ENCODE data around the gene INPP4A. TPM values are rescaled to one million over a fixed set of nuclear protein-coding genes. Genes with fewer than 3 reads are reported as not detected.

The INPP4A gene
- 6.6 to 9.5 TPM (median 8.3 TPM) in 5 replicates for total RNA-seq (2022; extraction: Qiagen RNA extraction)

DNA sequence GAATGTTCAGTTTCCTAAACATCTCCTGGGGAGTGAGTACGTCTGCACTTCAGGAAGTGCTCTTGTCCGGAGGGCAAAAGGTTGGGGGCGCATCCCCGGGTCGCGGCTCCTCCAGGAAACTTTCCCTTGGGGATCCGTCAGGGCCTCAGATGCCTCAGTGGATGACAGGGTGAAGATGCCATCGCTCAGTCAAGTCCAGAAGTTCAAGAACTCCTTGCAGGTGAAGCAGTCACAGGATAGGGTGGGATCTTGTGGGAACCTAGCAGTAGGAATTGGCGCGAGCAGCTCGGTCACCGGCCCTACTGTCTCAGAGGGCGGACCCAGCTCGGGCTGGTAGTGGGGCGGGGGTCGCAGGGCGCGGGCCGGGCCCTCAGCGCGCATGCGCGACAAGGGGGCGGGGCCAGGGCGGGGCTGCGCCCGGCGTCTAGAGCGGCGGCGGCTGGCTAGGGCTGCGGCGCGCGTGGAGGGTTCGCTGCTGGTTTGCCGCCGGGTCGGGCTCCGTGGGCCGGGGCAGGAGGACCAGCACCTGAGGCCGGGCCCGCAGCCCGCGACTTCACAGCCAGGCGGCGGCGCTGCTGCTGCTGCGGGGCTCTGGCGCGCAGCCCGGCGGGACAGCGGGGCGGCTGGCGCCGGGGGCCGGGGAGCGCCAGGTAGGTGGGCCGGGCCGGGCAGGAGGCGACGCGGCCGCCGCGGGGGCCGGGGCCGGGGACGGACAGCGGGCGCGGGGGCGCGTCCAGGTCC is at the start of gene INPP4A:
Gene INPP4A (plus strand): TSS at position 423 of the 741 bp plus-strand sequence. CDS start 75,191 bp downstream, outside the sequence.

DNA sequence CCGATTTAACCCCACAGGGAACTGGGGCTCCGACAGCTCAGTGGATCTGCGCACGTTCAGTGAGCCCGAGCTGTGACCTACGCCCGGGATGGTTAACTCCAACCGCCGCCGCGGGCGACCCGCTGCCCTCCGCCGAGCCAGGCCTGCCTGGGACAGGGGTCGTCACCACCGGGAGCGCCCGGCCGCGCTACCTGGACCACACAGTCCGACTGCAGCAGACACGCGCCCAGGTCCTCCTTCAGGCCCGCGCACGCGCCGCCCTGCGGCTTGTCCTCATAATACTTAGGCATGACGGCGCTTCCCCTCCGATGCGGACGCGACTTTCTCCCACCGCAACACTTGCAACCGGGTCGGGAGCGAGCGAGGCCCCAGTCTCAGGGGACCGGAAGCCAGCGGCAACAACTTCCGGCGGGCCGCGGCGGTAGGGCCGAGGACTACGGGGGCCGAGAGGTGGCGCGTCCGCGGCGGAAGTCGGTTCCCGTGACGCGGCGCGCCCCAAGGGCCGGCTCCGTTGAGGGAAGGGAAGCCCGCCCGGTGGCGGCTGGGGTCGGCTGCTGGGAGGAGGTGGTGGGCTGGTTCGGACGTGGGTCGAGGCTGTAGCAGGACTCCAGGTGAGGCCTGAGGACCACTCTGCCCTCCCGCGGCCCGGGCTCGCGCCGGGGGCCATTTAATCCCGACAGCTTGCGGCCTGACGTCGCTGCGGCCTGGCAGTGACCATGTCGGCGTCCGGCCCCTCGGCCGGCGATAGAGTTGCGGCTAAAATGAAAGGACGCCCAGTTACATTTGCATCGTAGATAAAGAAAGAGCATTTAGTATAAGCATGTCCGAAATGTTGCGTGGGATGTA is 163.7 kb downstream of the INPP4A start, which contains the start of the genes COA5 and UNC50:
Gene COA5 (minus strand): TSS at position 397 of the 846 bp plus-strand sequence. CDS start 107 bp downstream, at position 290.
Gene UNC50 (plus strand): TSS at position 474 of the 846 bp plus-strand sequence. CDS start 1,171 bp downstream, outside the sequence.

Other genes with a start within 250 kb of the INPP4A start
- 0.02 to 0.11 TPM (median 0.03 TPM) in 4 of 5 replicates, not detected in the other for gene CNGA3, start 98.4 kb upstream of the INPP4A start, total RNA-seq (2022; extraction: Qiagen RNA extraction)
- gene COA5, start 163.7 kb downstream of the INPP4A start, total RNA-seq (2022; extraction: Qiagen RNA extraction), result 16.6 to 23.7 TPM (median 23.0 TPM) in 5 replicates
- gene UNC50, start 163.7 kb downstream of the INPP4A start, total RNA-seq (2022; extraction: Qiagen RNA extraction), result 40.5 to 45.0 TPM (median 43.8 TPM) in 5 replicates